IMR-90 (cell line): ENCODE results near the gene OR2W3. TPM values are rescaled to one million over a fixed set of nuclear protein-coding genes. Genes with fewer than 3 reads are reported as not detected.

Experiments
- ATAC-seq: fragments of 200-7000 bp; cut with Tn5 transposase; 2 replicates; pipeline ENCODE4 v1.9.1; 2020; ENCODE audit warnings: low read depth, mild to moderate bottlenecking, moderate library complexity
- BruUV-seq: library from RNA; stranded (reverse); fragments of 400-500 nt; replicated peaks from 2 replicates; lab custom pipeline; 2021; lab: Mats Ljungman, UMichigan
- CTCF ChIA-PET: fragments of 300-600 bp; formaldehyde crosslinking; extraction: SDS; loops from one replicate; lab custom pipeline; 2021; ENCODE audit warnings: antibody characterized with exemption; lab: Yijun Ruan, JAX
- POLR2A ChIA-PET: fragments of 300-600 bp; sonication (Branson Sonifier 250); formaldehyde crosslinking; loops from one replicate; lab custom pipeline; 2022; ENCODE audit warnings: antibody characterized with exemption; ENCODE audit not compliant: unreplicated experiment; lab: Charles Lee
- DNase-seq: peaks from one replicate; pipeline ENCODE4 v3.0.0; 2013
- H2AFZ ChIP-seq: replicated peaks from 2 replicates; pipeline ENCODE3; 2013; ENCODE audit warnings: low read length, mild to moderate bottlenecking; ENCODE audit not compliant: poor library complexity
- H2AK5ac ChIP-seq: 2 replicates; pipeline ENCODE4 v1.6.1; 2013; ENCODE audit warnings: low read depth, low read length, inconsistent platforms
- H2AK9ac ChIP-seq: replicated peaks from 2 replicates; pipeline ENCODE3; 2013; ENCODE audit warnings: mild to moderate bottlenecking, low read depth, low read length, moderate library complexity; ENCODE audit not compliant: poor library complexity
- H2BK120ac ChIP-seq: 2 replicates; pipeline ENCODE4 v1.6.1; 2013; ENCODE audit warnings: low read depth, low read length, inconsistent platforms
- H2BK15ac ChIP-seq: 3 replicates; pipeline ENCODE4 v1.6.1; 2013; ENCODE audit warnings: low read depth, low read length, inconsistent platforms
- H2BK20ac ChIP-seq: 2 replicates; pipeline ENCODE4 v1.6.1; 2013; ENCODE audit warnings: low read depth, mild to moderate bottlenecking, inconsistent platforms, low read length, moderate library complexity
- H2BK5ac ChIP-seq: 2 replicates; pipeline ENCODE4 v1.6.1; 2013; ENCODE audit warnings: mild to moderate bottlenecking, low read depth, low read length, inconsistent platforms; ENCODE audit not compliant: poor library complexity, severe bottlenecking
- H3K14ac ChIP-seq: replicated peaks from 2 replicates; pipeline ENCODE4 v1.6.1; 2013; ENCODE audit warnings: low read depth, low read length, inconsistent platforms
- H3K18ac ChIP-seq: 2 replicates; pipeline ENCODE4 v1.6.1; 2013; ENCODE audit warnings: low read depth, low read length, control low read depth
- H3K23ac ChIP-seq: 2 replicates; pipeline ENCODE4 v1.6.1; 2013; ENCODE audit warnings: low read depth, low read length, inconsistent platforms
- H3K27ac ChIP-seq: 2 replicates; pipeline ENCODE4 v1.5.1; 2013; ENCODE audit warnings: mild to moderate bottlenecking, control low read depth, low read length; ENCODE audit not compliant: insufficient read depth
- H3K27me3 ChIP-seq: 2 replicates; pipeline ENCODE4 v1.6.1; 2013; ENCODE audit warnings: low read length; ENCODE audit not compliant: control insufficient read depth, insufficient read depth
- H3K36me3 ChIP-seq: 2 replicates; pipeline ENCODE4 v1.6.1; 2013; ENCODE audit warnings: low read length, mixed read lengths; ENCODE audit not compliant: control insufficient read depth, insufficient read depth
- H3K4ac ChIP-seq: 2 replicates; pipeline ENCODE4 v1.6.1; 2013; ENCODE audit warnings: low read depth, low read length, inconsistent platforms
- H3K4me1 ChIP-seq: 2 replicates; pipeline ENCODE4 v1.6.1; 2013; ENCODE audit warnings: low read length, mixed read lengths; ENCODE audit not compliant: control insufficient read depth, insufficient read depth
- H3K4me2 ChIP-seq: 2 replicates; pipeline ENCODE4 v1.6.1; 2013; ENCODE audit warnings: low read depth, mild to moderate bottlenecking, control low read depth, low read length, moderate library complexity
- H3K4me3 ChIP-seq: 2 replicates; pipeline ENCODE4 v1.5.1; 2013; ENCODE audit warnings: low read depth, mild to moderate bottlenecking, control low read depth, low read length, moderate library complexity; ENCODE audit not compliant: insufficient read depth
- H3K56ac ChIP-seq: 2 replicates; pipeline ENCODE4 v1.6.1; 2013; ENCODE audit warnings: low read length, inconsistent platforms; ENCODE audit not compliant: insufficient read depth; ENCODE audit errors: extremely low read depth
- H3K79me1 ChIP-seq, 2 experiments: 2 replicates each; pipeline ENCODE4 v1.6.1; 2013; ENCODE audit warnings: low read length in 2 of 2, inconsistent platforms in 1 of 2, low read depth in 1 of 2
- H3K9ac ChIP-seq: 2 replicates; pipeline ENCODE4 v1.6.1; 2013; ENCODE audit warnings: low read depth, low read length, control low read depth
- H3K9me1 ChIP-seq: 2 replicates; pipeline ENCODE4 v1.6.1; 2013; ENCODE audit warnings: low read length, inconsistent platforms; ENCODE audit not compliant: insufficient read depth
- H3K9me3 ChIP-seq: 2 replicates; pipeline ENCODE4 v1.6.1; 2013; ENCODE audit warnings: low read length; ENCODE audit not compliant: control insufficient read depth, insufficient read depth
- H4K20me1 ChIP-seq: 2 replicates; pipeline ENCODE4 v1.6.1; 2013; ENCODE audit warnings: low read length, inconsistent platforms; ENCODE audit not compliant: insufficient read depth
- H4K5ac ChIP-seq: 2 replicates; pipeline ENCODE4 v1.6.1; 2013; ENCODE audit warnings: mild to moderate bottlenecking, low read depth, low read length, control low read depth
- H4K8ac ChIP-seq, 2 experiments: 2 replicates each; pipeline ENCODE4 v1.6.1; 2013; ENCODE audit warnings: low read depth in 2 of 2, low read length in 2 of 2, control low read depth in 1 of 2, inconsistent platforms in 1 of 2
- H4K91ac ChIP-seq: 2 replicates; pipeline ENCODE4 v1.6.1; 2013; ENCODE audit warnings: low read depth, low read length, inconsistent platforms; ENCODE audit not compliant: insufficient read depth
- BHLHE40 ChIP-seq: fragments of 150-350 bp; IDR thresholded peaks from 2 replicates; pipeline ENCODE4 v1.6.1; 2016; ENCODE audit warnings: mild to moderate bottlenecking, low read depth, low read length
- CEBPB ChIP-seq: IDR thresholded peaks from 2 replicates; pipeline ENCODE4 v1.6.1; 2012; ENCODE audit warnings: low read depth, low read length, improper control_type of control experiment
- CHD1 ChIP-seq: IDR thresholded peaks from 2 replicates; pipeline ENCODE4 v1.6.1; 2012; ENCODE audit warnings: low read depth, low read length, improper control_type of control experiment
- FOS ChIP-seq: fragments of 150-350 bp; IDR thresholded peaks from 2 replicates; pipeline ENCODE4 v1.6.1; 2016; ENCODE audit warnings: low read depth, low read length
- MAFK ChIP-seq: IDR thresholded peaks from 2 replicates; pipeline ENCODE4 v1.6.1; 2012; ENCODE audit warnings: low read depth, low read length, improper control_type of control experiment
- MAZ ChIP-seq: IDR thresholded peaks from 2 replicates; pipeline ENCODE4 v1.6.1; 2012; ENCODE audit warnings: low read depth, mild to moderate bottlenecking, low read length, improper control_type of control experiment, moderate library complexity, borderline replicate concordance
- MXI1 ChIP-seq: IDR thresholded peaks from 2 replicates; pipeline ENCODE4 v1.6.1; 2012; ENCODE audit warnings: low read depth, mild to moderate bottlenecking, low read length, moderate library complexity, borderline replicate concordance
- NFE2L2 ChIP-seq: fragments of 150-350 bp; IDR thresholded peaks from 2 replicates; pipeline ENCODE4 v1.6.1; 2016; ENCODE audit warnings: low read depth, mild to moderate bottlenecking, low read length
- POLR2A ChIP-seq: IDR thresholded peaks from 2 replicates; pipeline ENCODE4 v1.6.1; 2012; ENCODE audit warnings: mild to moderate bottlenecking, low read depth, low read length
- RAD21 ChIP-seq: IDR thresholded peaks from 2 replicates; pipeline ENCODE4 v1.6.1; 2012; ENCODE audit warnings: low read length, improper control_type of control experiment
- RCOR1 ChIP-seq: IDR thresholded peaks from 2 replicates; pipeline ENCODE4 v1.6.1; 2012; ENCODE audit warnings: mild to moderate bottlenecking, low read length, improper control_type of control experiment; ENCODE audit not compliant: insufficient replicate concordance
- RFX5 ChIP-seq: IDR thresholded peaks from 2 replicates; pipeline ENCODE4 v1.8.0; 2012; ENCODE audit warnings: low read depth, mild to moderate bottlenecking, low read length, moderate library complexity
- SMC3 ChIP-seq: fragments of 150-350 bp; IDR thresholded peaks from 2 replicates; pipeline ENCODE4 v1.6.1; 2016; ENCODE audit warnings: low read depth, mild to moderate bottlenecking, antibody characterized with exemption, low read length, moderate library complexity
- WGBS, 2 experiments: methylation state at CpG; one replicate each; pipeline versions ENCODE4 v1.1.5 to v1.1.7; 2013; ENCODE audit warnings: missing lambda C conversion rate in 2 of 2; ENCODE audit not compliant: insufficient read length in 1 of 2; ENCODE audit errors: extremely low coverage in 2 of 2; 5-methylcytosine and 5-hydroxymethylcytosine counted together
- dilution Hi-C: fragments of 300-500 bp; cut with HindIII; formaldehyde crosslinking; loops from one replicate; pipeline ENCODE4 v1.14.3; 2018; ENCODE audit warnings: low sequenced_read_pairs; ENCODE audit not compliant: unreplicated experiment
- in situ Hi-C: fragments of 300-500 bp; cut with MboI; formaldehyde crosslinking; loops from 3 replicates; pipeline ENCODE4 v1.14.3; 2019; ENCODE audit warnings: low sequenced_read_pairs, inconsistent platforms, mixed read lengths
- intact Hi-C: fragments of 100-400 bp; cut with micrococcal nuclease; formaldehyde crosslinking; loops from 2 replicates; pipeline ENCODE4 v1.10.0; 2022
- polyA plus RNA-seq, 3 experiments: library from polyadenylated mRNA; depleted of rRNA; stranded (reverse); fragments of >200 nt; gene quantifications; 2 replicates each; pipeline ENCODE4 v1.2.3, GENCODE V29; 2012; ENCODE audit warnings: low replicate concordance in 1 of 3
- total RNA-seq: library from RNA; depleted of rRNA; stranded (reverse); fragments of >200 nt; gene quantifications from 2 replicates; pipeline ENCODE4 v1.2.3, GENCODE V29; 2012
- TF ChIP-seq, protein P1 (sequence below): fragments of 150-350 bp; IDR thresholded peaks from 2 replicates; pipeline ENCODE4 v1.6.1; 2017; ENCODE audit warnings: mild to moderate bottlenecking, antibody characterized with exemption, low read length, low read depth
- TF ChIP-seq, protein P2 (sequence below): fragments of 150-350 bp; IDR thresholded peaks from 2 replicates; pipeline ENCODE4 v1.6.1; 2016; ENCODE audit warnings: low read depth, mild to moderate bottlenecking, low read length, moderate library complexity, borderline replicate concordance
- TF ChIP-seq, protein P3 (sequence below): conservative IDR thresholded peaks from 2 replicates; pipeline ENCODE4 v1.5.1; 2012; ENCODE audit warnings: mild to moderate bottlenecking, low read depth, low read length, improper control_type of control experiment

OR2W3 gene
- total and polyA plus RNA-seq, 2 of the 4 experiments (the other 2 are of a cell fraction), result 0.54 to 0.63 TPM

DNA sequence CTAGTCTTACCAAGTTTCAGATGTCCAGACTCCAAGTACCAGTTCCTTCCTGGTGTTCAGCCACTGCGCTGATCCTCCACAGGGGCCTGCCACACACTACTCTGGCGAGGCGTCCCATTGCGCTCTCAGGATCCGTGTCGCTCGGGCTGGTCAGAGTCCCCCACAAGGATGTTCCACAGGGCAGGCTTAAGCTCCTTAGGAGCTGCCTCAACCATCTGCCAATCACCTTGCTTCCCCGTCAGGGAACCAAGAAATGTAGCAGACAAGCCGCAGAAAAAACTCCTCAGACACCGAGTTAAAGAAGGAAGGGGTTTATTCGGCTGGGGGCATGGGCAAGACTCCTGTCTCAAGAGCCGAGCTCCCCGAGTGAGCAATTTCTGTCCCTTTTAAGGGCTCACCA lies 9.8 kb downstream of the OR2W3 start:
- Histone ChIP-seq H4K8ac (no peak overlapping the region), H3K36me3 (no peaks in the 10 kb centered on the region), H2BK20ac (no peak overlapping the region), H3K56ac (no peak overlapping the region), H3K4me1 (no peaks in the 10 kb centered on the region), H2BK5ac (no peak overlapping the region), H2AFZ (no peak overlapping the region), H2BK15ac (no peak overlapping the region), H3K9me1 (no peaks in the 10 kb centered on the region), H3K14ac (no peak overlapping the region), H2BK120ac (no peak overlapping the region), H3K4me3 (no peak overlapping the region), H3K79me1 (no peaks in the 10 kb centered on the region), H3K9ac (no peak overlapping the region), H4K91ac (no peak overlapping the region), H3K18ac (no peak overlapping the region), H2AK9ac (no peak overlapping the region), H4K5ac (no peak overlapping the region), H3K27me3 (no peaks in the 10 kb centered on the region), H2AK5ac (no peak overlapping the region), H3K4me2 (no peak overlapping the region), H4K20me1 (no peaks in the 10 kb centered on the region), H3K27ac (no peak overlapping the region), H3K9me3 (peaks cover 9% of the 10 kb centered on the region), H3K4ac (no peak overlapping the region), H3K23ac (no peak overlapping the region)
- in situ Hi-C loops (no loop called here), dilution Hi-C loops (no loop called here), intact Hi-C loops (no loop called here)
- ChIA-PET POLR2A (no interaction called here), CTCF (no interaction called here)
- DNase-seq (no peak), ATAC-seq (no peak)
- 79% methylated on average over 3 of the region's 13 CpGs; no CpG with 5 or more reads in 1 of the 2 experiments for WGBS, 2 experiments
- TF ChIP-seq SMC3 (no peak), RAD21 (no peak), NFE2L2 (no peak), POLR2A (no peak), MAFK (no peak), RFX5 (no peak), CEBPB (no peak), FOS (no peak), MXI1 (no peak), RCOR1 (no peak), BHLHE40 (no peak), MAZ (no peak), CHD1 (no peak)
- TF ChIP-seq, protein P1, sequence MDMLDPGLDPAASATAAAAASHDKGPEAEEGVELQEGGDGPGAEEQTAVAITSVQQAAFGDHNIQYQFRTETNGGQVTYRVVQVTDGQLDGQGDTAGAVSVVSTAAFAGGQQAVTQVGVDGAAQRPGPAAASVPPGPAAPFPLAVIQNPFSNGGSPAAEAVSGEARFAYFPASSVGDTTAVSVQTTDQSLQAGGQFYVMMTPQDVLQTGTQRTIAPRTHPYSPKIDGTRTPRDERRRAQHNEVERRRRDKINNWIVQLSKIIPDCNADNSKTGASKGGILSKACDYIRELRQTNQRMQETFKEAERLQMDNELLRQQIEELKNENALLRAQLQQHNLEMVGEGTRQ, result no peak
- TF ChIP-seq, protein P2, sequence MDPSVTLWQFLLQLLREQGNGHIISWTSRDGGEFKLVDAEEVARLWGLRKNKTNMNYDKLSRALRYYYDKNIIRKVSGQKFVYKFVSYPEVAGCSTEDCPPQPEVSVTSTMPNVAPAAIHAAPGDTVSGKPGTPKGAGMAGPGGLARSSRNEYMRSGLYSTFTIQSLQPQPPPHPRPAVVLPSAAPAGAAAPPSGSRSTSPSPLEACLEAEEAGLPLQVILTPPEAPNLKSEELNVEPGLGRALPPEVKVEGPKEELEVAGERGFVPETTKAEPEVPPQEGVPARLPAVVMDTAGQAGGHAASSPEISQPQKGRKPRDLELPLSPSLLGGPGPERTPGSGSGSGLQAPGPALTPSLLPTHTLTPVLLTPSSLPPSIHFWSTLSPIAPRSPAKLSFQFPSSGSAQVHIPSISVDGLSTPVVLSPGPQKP, result no peak
- TF ChIP-seq, protein P3, sequence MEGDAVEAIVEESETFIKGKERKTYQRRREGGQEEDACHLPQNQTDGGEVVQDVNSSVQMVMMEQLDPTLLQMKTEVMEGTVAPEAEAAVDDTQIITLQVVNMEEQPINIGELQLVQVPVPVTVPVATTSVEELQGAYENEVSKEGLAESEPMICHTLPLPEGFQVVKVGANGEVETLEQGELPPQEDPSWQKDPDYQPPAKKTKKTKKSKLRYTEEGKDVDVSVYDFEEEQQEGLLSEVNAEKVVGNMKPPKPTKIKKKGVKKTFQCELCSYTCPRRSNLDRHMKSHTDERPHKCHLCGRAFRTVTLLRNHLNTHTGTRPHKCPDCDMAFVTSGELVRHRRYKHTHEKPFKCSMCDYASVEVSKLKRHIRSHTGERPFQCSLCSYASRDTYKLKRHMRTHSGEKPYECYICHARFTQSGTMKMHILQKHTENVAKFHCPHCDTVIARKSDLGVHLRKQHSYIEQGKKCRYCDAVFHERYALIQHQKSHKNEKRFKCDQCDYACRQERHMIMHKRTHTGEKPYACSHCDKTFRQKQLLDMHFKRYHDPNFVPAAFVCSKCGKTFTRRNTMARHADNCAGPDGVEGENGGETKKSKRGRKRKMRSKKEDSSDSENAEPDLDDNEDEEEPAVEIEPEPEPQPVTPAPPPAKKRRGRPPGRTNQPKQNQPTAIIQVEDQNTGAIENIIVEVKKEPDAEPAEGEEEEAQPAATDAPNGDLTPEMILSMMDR, result no peak
- no TSS peak for BruUV-seq
